Heart right ventricle (tissue), 16 donors: ENCODE results near the gene ZCCHC24. TPM values are rescaled to one million over a fixed set of nuclear protein-coding genes. Genes with fewer than 3 reads are reported as not detected.
A peak's percentile ranks its signal among the peaks of the same experiment; 100 is the strongest.

Experiments used
- ATAC-seq, 8 donors: fragments of 200-7000 bp; cut with Tn5 transposase; one replicate each; pipeline ENCODE4 v1.9.1; 2020; ENCODE audit warnings: mild to moderate bottlenecking in 8 of 8, moderate library complexity in 8 of 8, moderate number of reproducible peaks in 1 of 8
- DNase-seq, 2 donors: peaks; one replicate each; pipeline ENCODE4 v3.0.0-alpha.2; 2020
- H3K27ac ChIP-seq, 10 donors: fragments of 200-600 bp; sonication (generic) in 2 of 10; one replicate each; pipeline versions ENCODE4 v1.5.0 to v1.8.0; 2020 to 2022; ENCODE audit warnings: mild to moderate bottlenecking in 3 of 10
- H3K27me3 ChIP-seq, 7 donors: fragments of 200-600 bp; one replicate each; pipeline ENCODE4 v1.8.0; 2021 to 2022; ENCODE audit warnings: mild to moderate bottlenecking in 2 of 7
- H3K36me3 ChIP-seq, 9 donors: fragments of 200-600 bp; sonication (generic) in 1 of 9; one replicate each; pipeline versions ENCODE4 v1.5.0 to v1.8.0; 2020 to 2022; ENCODE audit warnings: mild to moderate bottlenecking in 2 of 9
- H3K4me1 ChIP-seq, 9 donors: fragments of 200-600 bp; sonication (generic) in 1 of 9; one replicate each; pipeline versions ENCODE4 v1.5.0 to v1.8.0; 2020 to 2022; ENCODE audit warnings: mild to moderate bottlenecking in 4 of 9
- H3K4me3 ChIP-seq, 10 donors: fragments of 200-600 bp; sonication (generic) in 2 of 10; one replicate each; pipeline versions ENCODE4 v1.5.0 to v1.8.0; 2020 to 2022; ENCODE audit warnings: mild to moderate bottlenecking in 7 of 10, moderate library complexity in 2 of 10
- H3K9me3 ChIP-seq, 11 donors: fragments of 200-600 bp in 10 of 11; sonication (generic) in 2 of 11; one replicate each; pipeline versions ENCODE4 v1.5.0 to v1.8.0; 2013 to 2022; ENCODE audit warnings: mild to moderate bottlenecking in 2 of 11, control low read depth in 1 of 11, moderate library complexity in 1 of 11
- CTCF ChIP-seq, 9 donors: fragments of 200-600 bp; sonication (generic) in 2 of 9; IDR thresholded peaks; one replicate each; pipeline versions ENCODE4 v1.5.0 to v1.8.0; 2021 to 2022; ENCODE audit warnings: antibody characterized with exemption in 9 of 9, mild to moderate bottlenecking in 5 of 9, moderate library complexity in 1 of 9
- WGBS, 2 donors: extraction: QIAGEN DNeasy Blood & Tissue Kit; methylation state at CpG; one replicate each; pipeline ENCODE4 v1.1.7; 2013; ENCODE audit warnings: inconsistent platforms in 1 of 2; 5-methylcytosine and 5-hydroxymethylcytosine counted together
- intact Hi-C, 10 donors: fragments of 100-400 bp; cut with DNase I; formaldehyde crosslinking; loops; one replicate each; pipeline versions ENCODE4 v1.11.1 to v1.14.2; 2022
- polyA plus RNA-seq, 2 donors: library from polyadenylated mRNA; stranded (reverse); fragments of 200-250 nt; gene quantifications; one replicate each; pipeline ENCODE4 v1.2.3, GENCODE V29; 2013
- total RNA-seq, 10 donors: library from RNA; stranded (reverse); fragmentation: NEBNext Ultra II Directional in 3 of 10; extraction: Animal tissue kit (Norgen Biotek cat#: 25700) in 3 of 10; gene quantifications; one replicate each; pipeline versions ENCODE4 v1.2.1 to v1.2.4, GENCODE V29; 2021 to 2023
- donor health status: Arrhythmogenic right ventricular cardiomyopathy.
- donor health status: ischemic (EF 13 %, LVEDD 7.1; RV severe dilation, severe dysfunction).
- donor health status: healthy with polysubstance abuse.
- donor health status: DM: no; HTN: yes; CAD: no.
- donor health status: DM: no; HTN: no; CAD: no.
- donor health status: ischemic (EF 25% LVEDD 6.9; RV normal size, moderate dysfunction).
- donor health status: ischemic (EF 25% LVEDD 5.7; RV mildly dilated, moderate dysfunction).
- donor health status: healthy.
- donor health status: DM: yes; HTN: yes; CAD: no.
- donor health status: Ischemic cardiomyopathy.
- donor health status: ischemic (EF 35%, LVEDD 5.7; RV mildly dilated, moderate dysfunction).
- donor health status: nonischemic (EF 11% LVEDD 7.7; RV severe dilation, severe dysfunction).
- donor health status: DM: yes; HTN: yes; CAD: no.
- donor health status: PGD.
- donor health status: ischemic (EF 29% LVEDD 5.4; RV normal size, mild dysfunction).
- donor health status: nonischemic (EF 23%, LVEDD 6.1; RV moderate dilation, normal function).

Gene ZCCHC24
- total and polyA plus RNA-seq, 12 donors = 19.3 to 59.0 (median 45.9) TPM

DNA sequence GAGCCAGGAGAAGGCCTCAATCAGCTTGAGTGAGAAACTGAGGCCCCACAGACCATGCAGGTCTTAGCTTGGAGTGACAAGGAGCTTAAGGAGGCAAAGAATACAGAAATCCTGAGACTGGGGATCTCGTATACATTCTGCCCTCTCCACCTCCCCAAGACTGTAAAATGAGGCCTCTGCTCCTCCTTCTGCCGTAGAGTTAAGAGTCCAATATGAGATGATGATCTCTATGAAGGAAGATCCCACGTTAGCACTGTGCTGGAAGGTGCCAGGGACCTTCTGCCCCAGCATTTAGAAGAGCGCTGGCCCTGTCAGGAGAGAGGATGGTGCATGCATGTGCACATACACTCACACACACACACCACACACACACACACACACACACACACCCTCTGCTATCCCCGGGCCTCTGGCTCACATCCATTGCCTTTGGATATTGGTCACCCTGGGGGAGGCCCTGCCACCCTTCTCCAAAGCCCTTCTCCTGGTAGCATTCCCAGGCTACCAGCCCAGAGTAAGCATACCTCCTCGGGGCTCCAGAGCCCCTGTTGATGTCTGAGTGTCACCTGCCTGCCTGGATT is 15.0 kb downstream of the ZCCHC24 start:
- no peak for TF ChIP-seq CTCF (IDR thresholded peaks at IDR 0.05)
- no peak for ATAC-seq
- H3K36me3 ChIP-seq = peaks cover 0 to 80% (median 19%) of the 10 kb centered on the region in 9 donors
- peaks cover 18 to 63% (median 54%) of the 10 kb centered on the region in 9 donors for H3K4me1 ChIP-seq
- H3K27me3 ChIP-seq = no peaks in the 10 kb centered on the region
- H3K9me3 ChIP-seq = no peaks in the 10 kb centered on the region
- intact Hi-C loops = no loop called here
- H3K4me3 ChIP-seq = no peak overlapping the region
- no peak for DNase-seq
- H3K27ac ChIP-seq = peak overlapping the region in 3 of 10 donors; percentile 1 to 94 (median 17)
- 57 to 60% methylated on average over 6 of the region's 6 CpGs for WGBS, 2 donors

DNA sequence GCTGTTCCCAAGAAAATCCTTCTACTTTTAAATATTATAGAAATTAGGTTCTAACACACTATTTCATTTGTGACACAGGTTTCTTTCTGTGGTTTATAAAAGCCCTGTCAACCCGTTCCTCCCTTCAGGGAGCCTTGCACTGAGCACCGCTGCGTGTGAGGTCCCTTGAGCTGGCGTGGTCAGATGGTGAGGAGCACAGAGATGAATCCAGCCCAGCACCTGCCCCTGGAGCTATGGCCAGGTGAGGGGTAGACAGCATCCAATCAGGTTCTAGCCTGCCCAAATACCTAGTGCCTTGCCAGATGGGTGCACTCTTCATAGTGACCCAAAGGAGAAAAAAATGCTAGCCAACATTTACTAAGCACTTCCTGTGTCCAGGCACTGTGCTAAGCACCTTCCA is 15.7 kb downstream of the ZCCHC24 start:
- Histone ChIP-seq H3K27me3 (no peaks in the 10 kb centered on the region), H3K27ac (peak overlapping the region in 2 of 10 donors; percentile 17 to 23), H3K4me1 (peaks cover 19 to 63% (median 54%) of the 10 kb centered on the region in 9 donors), H3K4me3 (no peak overlapping the region), H3K9me3 (no peaks in the 10 kb centered on the region), H3K36me3 (peaks cover 0 to 87% (median 21%) of the 10 kb centered on the region in 9 donors)
- TF ChIP-seq CTCF (IDR thresholded peaks at IDR 0.05) = no peak
- 89 to 95% methylated on average over 4 of the region's 4 CpGs for WGBS, 2 donors
- DNase-seq (no peak), ATAC-seq (no peak)
- intact Hi-C loops = no loop called here

- WGBS, 2 donors = 97 to 99% methylated on average over 3 of the region's 3 CpGs
- no peak overlapping the region for H3K27ac ChIP-seq
- intact Hi-C loops = no loop called here
- H3K9me3 ChIP-seq = no peaks in the 10 kb centered on the region
- no peak for DNase-seq
- no peak for ATAC-seq
- TF ChIP-seq CTCF (IDR thresholded peaks at IDR 0.05) = no peak
- no peak overlapping the region for H3K4me3 ChIP-seq
- no peaks in the 10 kb centered on the region for H3K27me3 ChIP-seq
- peaks cover 16 to 60% (median 47%) of the 10 kb centered on the region in 9 donors for H3K4me1 ChIP-seq
- peaks cover 0 to 85% (median 21%) of the 10 kb centered on the region in 9 donors for H3K36me3 ChIP-seq
Observed at GRCh38 chr10:79427965-79428364, 17.5 kb downstream of the ZCCHC24 start.

DNA sequence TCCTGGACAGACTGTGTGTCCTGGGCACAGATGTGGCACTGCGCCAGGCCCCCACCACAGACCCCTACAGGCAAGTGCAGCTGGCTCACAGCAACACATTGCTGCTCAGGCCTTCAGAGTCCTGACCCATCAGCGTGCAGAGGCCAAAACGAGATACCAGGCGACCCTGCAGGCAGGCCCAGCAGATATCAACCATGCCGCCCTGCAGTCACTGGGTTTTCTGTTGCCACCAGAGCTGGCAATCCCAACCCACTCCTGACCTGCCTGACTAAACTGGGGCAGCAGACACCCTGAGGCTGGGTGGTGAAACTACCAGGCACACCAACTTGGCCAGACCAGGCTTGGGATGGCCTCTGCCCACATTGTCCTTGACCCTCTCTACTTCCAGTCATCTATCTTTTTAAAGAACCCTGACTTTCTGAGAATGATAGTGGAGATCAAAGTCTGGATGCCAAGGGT is 20.3 kb downstream of the ZCCHC24 start:
- TF ChIP-seq CTCF (IDR thresholded peaks at IDR 0.05) = no peak
- WGBS, 2 donors = 46 to 51% methylated on average over 5 of the region's 5 CpGs
- Histone ChIP-seq H3K27me3 (no peaks in the 10 kb centered on the region), H3K4me1 (peaks cover 10 to 62% (median 40%) of the 10 kb centered on the region in 9 donors), H3K9me3 (no peaks in the 10 kb centered on the region), H3K27ac (peak overlapping the region in 8 of 10 donors; percentile 24 to 72 (median 58)), H3K4me3 (no peak overlapping the region), H3K36me3 (peaks cover 0 to 61% (median 18%) of the 10 kb centered on the region in 9 donors)
- peak in 1 of 2 donors; percentile 10 for DNase-seq
- intact Hi-C loops = no loop called here
- peak in 7 of 8 donors; percentile 8 to 60 (median 25) for ATAC-seq
